Thyroid gland (tissue), 4 donors: ENCODE measurements around the gene MIA.

Source experiments
- POLR2A ChIP-seq, 2 donors: fragments of 450-650 bp; IDR thresholded peaks; one replicate each; pipeline ENCODE4 v1.6.1; 2017; ENCODE audit warnings: antibody characterized with exemption in 2 of 2, mild to moderate bottlenecking in 2 of 2, moderate library complexity in 1 of 2
- TF ChIP-seq, protein P1 (sequence below), 6 experiments: fragments of 200-600 bp in 3 of 6; fragments of 450-650 bp in 3 of 6; sonication (generic) in 3 of 6; IDR thresholded peaks; one replicate each; pipeline ENCODE4 v1.5.1; 2016 to 2019; ENCODE audit warnings: antibody characterized with exemption in 6 of 6, mild to moderate bottlenecking in 2 of 6, inconsistent platforms in 1 of 6, moderate library complexity in 1 of 6

DNA sequence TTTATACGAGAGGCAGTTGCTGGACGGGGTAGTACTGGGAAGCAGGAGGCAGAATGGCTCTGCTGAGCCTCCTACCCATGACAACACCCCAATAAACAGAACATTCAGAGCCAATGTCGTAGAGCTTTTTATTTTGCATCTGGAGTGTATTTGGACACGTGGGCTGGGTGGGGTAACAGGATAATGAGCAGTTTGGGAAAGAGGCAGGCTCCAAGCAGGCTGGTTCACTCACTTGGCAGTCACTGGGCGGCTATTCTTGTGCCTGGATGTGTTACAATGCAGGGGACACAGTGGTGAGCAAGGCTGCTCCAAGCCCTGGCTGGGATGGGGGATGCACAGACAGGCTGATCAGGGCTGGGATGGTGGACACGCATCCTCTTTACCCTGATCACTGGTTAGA is 34.6 kb upstream of the MIA start:
- TF ChIP-seq, protein P1, sequence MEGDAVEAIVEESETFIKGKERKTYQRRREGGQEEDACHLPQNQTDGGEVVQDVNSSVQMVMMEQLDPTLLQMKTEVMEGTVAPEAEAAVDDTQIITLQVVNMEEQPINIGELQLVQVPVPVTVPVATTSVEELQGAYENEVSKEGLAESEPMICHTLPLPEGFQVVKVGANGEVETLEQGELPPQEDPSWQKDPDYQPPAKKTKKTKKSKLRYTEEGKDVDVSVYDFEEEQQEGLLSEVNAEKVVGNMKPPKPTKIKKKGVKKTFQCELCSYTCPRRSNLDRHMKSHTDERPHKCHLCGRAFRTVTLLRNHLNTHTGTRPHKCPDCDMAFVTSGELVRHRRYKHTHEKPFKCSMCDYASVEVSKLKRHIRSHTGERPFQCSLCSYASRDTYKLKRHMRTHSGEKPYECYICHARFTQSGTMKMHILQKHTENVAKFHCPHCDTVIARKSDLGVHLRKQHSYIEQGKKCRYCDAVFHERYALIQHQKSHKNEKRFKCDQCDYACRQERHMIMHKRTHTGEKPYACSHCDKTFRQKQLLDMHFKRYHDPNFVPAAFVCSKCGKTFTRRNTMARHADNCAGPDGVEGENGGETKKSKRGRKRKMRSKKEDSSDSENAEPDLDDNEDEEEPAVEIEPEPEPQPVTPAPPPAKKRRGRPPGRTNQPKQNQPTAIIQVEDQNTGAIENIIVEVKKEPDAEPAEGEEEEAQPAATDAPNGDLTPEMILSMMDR (IDR thresholded peaks at IDR 0.05): no peak
- no peak for TF ChIP-seq POLR2A (IDR thresholded peaks at IDR 0.05)
